H9 (cell line): ENCODE measurements around the gene NECTIN1. TPM values are rescaled to one million over a fixed set of nuclear protein-coding genes. Genes with fewer than 3 reads are reported as not detected.

ENCODE experiments used
- DNase-seq: peaks from one replicate; pipeline ENCODE4 v3.0.0-alpha.2; 2017
- H2AFZ ChIP-seq: one replicate; pipeline ENCODE4 v1.6.1; 2013; ENCODE audit warnings: mild to moderate bottlenecking, low read length, control low read depth, moderate library complexity
- H2AK5ac ChIP-seq: 2 replicates; pipeline ENCODE4 v1.6.1; 2013; ENCODE audit warnings: low read length, control low read depth, mixed read lengths; ENCODE audit not compliant: insufficient read length
- H2BK120ac ChIP-seq: one replicate; pipeline ENCODE4 v1.6.1; 2013; ENCODE audit warnings: low read depth, mild to moderate bottlenecking, low read length, control low read depth, inconsistent platforms; ENCODE audit not compliant: poor library complexity, severe bottlenecking
- H2BK12ac ChIP-seq: 2 replicates; pipeline ENCODE4 v1.6.1; 2013; ENCODE audit warnings: low read length, control low read depth, mixed read lengths, low read depth; ENCODE audit not compliant: insufficient read length
- H2BK15ac ChIP-seq: 2 replicates; pipeline ENCODE4 v1.6.1; 2013; ENCODE audit warnings: low read depth, low read length, control low read depth
- H2BK20ac ChIP-seq: one replicate; pipeline ENCODE4 v1.6.1; 2013; ENCODE audit warnings: low read depth, mild to moderate bottlenecking, low read length, control low read depth, inconsistent platforms; ENCODE audit not compliant: poor library complexity, severe bottlenecking
- H2BK5ac ChIP-seq: 2 replicates; pipeline ENCODE4 v1.6.1; 2013; ENCODE audit warnings: low read length, control low read depth, mixed read lengths; ENCODE audit not compliant: insufficient read length
- H3K14ac ChIP-seq: 2 replicates; pipeline ENCODE4 v1.6.1; 2013; ENCODE audit warnings: low read length, control low read depth; ENCODE audit not compliant: insufficient read depth
- H3K18ac ChIP-seq: 2 replicates; pipeline ENCODE4 v1.6.1; 2013; ENCODE audit warnings: low read depth, mild to moderate bottlenecking, mixed read lengths, low read length, control low read depth; ENCODE audit not compliant: insufficient read length
- H3K23ac ChIP-seq: 2 replicates; pipeline ENCODE4 v1.6.1; 2013; ENCODE audit warnings: low read length, control low read depth, mixed read lengths, low read depth; ENCODE audit not compliant: insufficient read length
- H3K23me2 ChIP-seq: 2 replicates; pipeline ENCODE4 v1.6.1; 2013; ENCODE audit warnings: low read depth, mild to moderate bottlenecking, mixed read lengths, low read length, control low read depth; ENCODE audit not compliant: insufficient read length, poor library complexity, severe bottlenecking
- H3K27ac ChIP-seq: 2 replicates; pipeline ENCODE4 v1.5.1; 2013; ENCODE audit warnings: low read length, control low read depth, mixed read lengths, low read depth; ENCODE audit not compliant: insufficient read length
- H3K27me3 ChIP-seq: 2 replicates; pipeline ENCODE4 v1.6.1; 2013; ENCODE audit warnings: low read length, control low read depth, inconsistent platforms; ENCODE audit not compliant: insufficient read depth
- H3K4ac ChIP-seq: 2 replicates; pipeline ENCODE4 v1.6.1; 2013; ENCODE audit warnings: low read depth, mild to moderate bottlenecking, control low read depth, inconsistent platforms, low read length, moderate library complexity
- H3K4me1 ChIP-seq: 2 replicates; pipeline ENCODE4 v1.6.1; 2013; ENCODE audit warnings: low read length, control low read depth, inconsistent platforms; ENCODE audit not compliant: insufficient read depth
- H3K4me2 ChIP-seq: 2 replicates; pipeline ENCODE4 v1.6.1; 2013; ENCODE audit warnings: low read length, control low read depth, mixed read lengths; ENCODE audit not compliant: insufficient read length, insufficient read depth
- H3K56ac ChIP-seq: 2 replicates; pipeline ENCODE4 v1.6.1; 2013; ENCODE audit warnings: low read depth, mild to moderate bottlenecking, mixed read lengths, low read length, control low read depth; ENCODE audit not compliant: insufficient read length
- H3K79me1 ChIP-seq: 2 replicates; pipeline ENCODE4 v1.6.1; 2013; ENCODE audit warnings: low read depth, mild to moderate bottlenecking, moderate library complexity, low read length, control low read depth, inconsistent platforms; ENCODE audit not compliant: insufficient read depth, poor library complexity, severe bottlenecking
- H3K79me2 ChIP-seq: 2 replicates; pipeline ENCODE4 v1.6.1; 2013; ENCODE audit warnings: low read length, control low read depth, inconsistent platforms; ENCODE audit not compliant: insufficient read depth
- H3K9ac ChIP-seq: 2 replicates; pipeline ENCODE4 v1.6.1; 2013; ENCODE audit warnings: low read length, control low read depth, mixed read lengths; ENCODE audit not compliant: insufficient read length; ENCODE audit errors: extremely low read depth
- H3K9me3 ChIP-seq: one replicate; pipeline ENCODE4 v1.6.1; 2013; ENCODE audit warnings: low read depth, low read length, inconsistent platforms; ENCODE audit not compliant: control insufficient read depth
- H3T11ph ChIP-seq: one replicate; pipeline ENCODE4 v1.6.1; 2013; ENCODE audit warnings: mild to moderate bottlenecking, low read length, control low read depth, inconsistent platforms
- H4K20me1 ChIP-seq: one replicate; pipeline ENCODE4 v1.6.1; 2013; ENCODE audit not compliant: control insufficient read depth, insufficient read length, insufficient read depth
- H4K5ac ChIP-seq: 2 replicates; pipeline ENCODE4 v1.6.1; 2013; ENCODE audit warnings: low read depth, mild to moderate bottlenecking, mixed read lengths, low read length, control low read depth; ENCODE audit not compliant: insufficient read length
- H4K8ac ChIP-seq: replicated peaks from 2 replicates; pipeline ENCODE4 v1.6.1; 2013; ENCODE audit warnings: low read length, control low read depth, mixed read lengths, low read depth; ENCODE audit not compliant: insufficient read length
- H4K91ac ChIP-seq: 2 replicates; pipeline ENCODE4 v1.6.1; 2013; ENCODE audit warnings: low read depth, mild to moderate bottlenecking, moderate library complexity, mixed read lengths, low read length, control low read depth; ENCODE audit not compliant: insufficient read length
- H3K27ac Mint-ChIP-seq, 3 experiments: 2 replicates in 2 of 3; 3 replicates in 1 of 3; pipeline ENCODE4 v1.8.0; 2020 to 2021; ENCODE audit warnings: mixed read lengths in 3 of 3, mild to moderate bottlenecking in 1 of 3, moderate library complexity in 1 of 3
- H3K27me3 Mint-ChIP-seq: 2 replicates; pipeline ENCODE4 v1.8.0; 2021; ENCODE audit warnings: low read depth, mild to moderate bottlenecking, moderate library complexity, mixed read lengths
- H3K36me3 Mint-ChIP-seq, 3 experiments: 2 replicates in 2 of 3; 3 replicates in 1 of 3; pipeline ENCODE4 v1.8.0; 2020 to 2021; ENCODE audit warnings: low read depth in 3 of 3, mixed read lengths in 3 of 3; ENCODE audit not compliant: insufficient read depth in 1 of 3
- H3K4me1 Mint-ChIP-seq, 2 experiments: 2 replicates each; pipeline ENCODE4 v1.8.0; 2020; ENCODE audit warnings: mixed read lengths in 2 of 2
- H3K4me3 Mint-ChIP-seq, 2 experiments: 2 replicates in 1 of 2; 3 replicates in 1 of 2; pipeline ENCODE4 v1.8.0; 2020 to 2021; ENCODE audit warnings: mild to moderate bottlenecking in 2 of 2, mixed read lengths in 2 of 2, moderate library complexity in 1 of 2
- H3K9me3 Mint-ChIP-seq, 2 experiments: 2 replicates in 1 of 2; 3 replicates in 1 of 2; pipeline ENCODE4 v1.8.0; 2020; ENCODE audit warnings: mild to moderate bottlenecking in 2 of 2, mixed read lengths in 2 of 2, moderate library complexity in 1 of 2
- WGBS: extraction: QIAGEN DNeasy Blood & Tissue Kit; methylation state at CpG from one replicate; pipeline ENCODE4 v1.1.7; 2013; ENCODE audit warnings: missing lambda C conversion rate, low lambda C conversion rate, mixed read lengths; ENCODE audit not compliant: insufficient read length; ENCODE audit errors: extremely low coverage; 5-methylcytosine and 5-hydroxymethylcytosine counted together
- total RNA-seq: library from RNA; stranded (reverse); gene quantifications from 2 replicates; pipeline ENCODE4 v1.2.1, GENCODE V29; 2021
- TF ChIP-seq, protein P1 (sequence below): fragments of 200-600 bp; sonication (generic); conservative IDR thresholded peaks from 3 replicates; pipeline ENCODE4 v1.8.0; 2021; ENCODE audit warnings: antibody characterized with exemption, mild to moderate bottlenecking

The NECTIN1 gene
- total RNA-seq, 1 experiment from 2014 or later: 113 TPM

- H3K23me2 ChIP-seq: no peaks in the 10 kb centered on the region
- no peak overlapping the region for H2BK12ac ChIP-seq
- H4K91ac ChIP-seq: no peak overlapping the region
- Mint-ChIP-seq H3K4me1 (peaks cover 15 to 17% of the 10 kb centered on the region in 2 experiments), H3K27me3 (peaks cover 52% of the 10 kb centered on the region), H3K4me3 (no peak overlapping the region), H3K36me3 (no peaks in the 10 kb centered on the region), H3K27ac (no peak overlapping the region; a peak in 1 of 7 replicates), H3K9me3 (no peaks in the 10 kb centered on the region)
- no peak overlapping the region for H3K9ac ChIP-seq
- H3K56ac ChIP-seq: no peak overlapping the region
- no peaks in the 10 kb centered on the region for H3K9me3 ChIP-seq
- H2BK15ac ChIP-seq: no peak overlapping the region
- no peak overlapping the region for H4K5ac ChIP-seq
- no peak overlapping the region for H3K4ac ChIP-seq
- no peak overlapping the region for H3K27ac ChIP-seq
- no peak overlapping the region for H2BK120ac ChIP-seq
- no peak overlapping the region for H2BK5ac ChIP-seq
- H3K27me3 ChIP-seq: no peaks in the 10 kb centered on the region
- no peak overlapping the region for H3T11ph ChIP-seq
- H2BK20ac ChIP-seq: no peak overlapping the region
- no CpG with 5 or more reads among the region's 3 CpGs for WGBS
- H4K8ac ChIP-seq: no peak overlapping the region
- no peaks in the 10 kb centered on the region for H3K79me2 ChIP-seq
- no peak overlapping the region for H3K14ac ChIP-seq
- H3K4me1 ChIP-seq: no peaks in the 10 kb centered on the region
- H2AK5ac ChIP-seq: no peak overlapping the region
- H2AFZ ChIP-seq: no peak overlapping the region
- no peak for DNase-seq
- no peak overlapping the region for H3K23ac ChIP-seq
- H3K18ac ChIP-seq: no peak overlapping the region
- TF ChIP-seq, protein P1, sequence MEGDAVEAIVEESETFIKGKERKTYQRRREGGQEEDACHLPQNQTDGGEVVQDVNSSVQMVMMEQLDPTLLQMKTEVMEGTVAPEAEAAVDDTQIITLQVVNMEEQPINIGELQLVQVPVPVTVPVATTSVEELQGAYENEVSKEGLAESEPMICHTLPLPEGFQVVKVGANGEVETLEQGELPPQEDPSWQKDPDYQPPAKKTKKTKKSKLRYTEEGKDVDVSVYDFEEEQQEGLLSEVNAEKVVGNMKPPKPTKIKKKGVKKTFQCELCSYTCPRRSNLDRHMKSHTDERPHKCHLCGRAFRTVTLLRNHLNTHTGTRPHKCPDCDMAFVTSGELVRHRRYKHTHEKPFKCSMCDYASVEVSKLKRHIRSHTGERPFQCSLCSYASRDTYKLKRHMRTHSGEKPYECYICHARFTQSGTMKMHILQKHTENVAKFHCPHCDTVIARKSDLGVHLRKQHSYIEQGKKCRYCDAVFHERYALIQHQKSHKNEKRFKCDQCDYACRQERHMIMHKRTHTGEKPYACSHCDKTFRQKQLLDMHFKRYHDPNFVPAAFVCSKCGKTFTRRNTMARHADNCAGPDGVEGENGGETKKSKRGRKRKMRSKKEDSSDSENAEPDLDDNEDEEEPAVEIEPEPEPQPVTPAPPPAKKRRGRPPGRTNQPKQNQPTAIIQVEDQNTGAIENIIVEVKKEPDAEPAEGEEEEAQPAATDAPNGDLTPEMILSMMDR: no peak
- no peaks in the 10 kb centered on the region for H3K79me1 ChIP-seq
- H4K20me1 ChIP-seq: no peaks in the 10 kb centered on the region
- H3K4me2 ChIP-seq: no peak overlapping the region
Measured at GRCh38 chr11:119752946-119753345, 23.9 kb upstream of the NECTIN1 start.
